HG02610 (cell line): ENCODE results near the gene LUZP2.
A peak's percentile ranks its signal among the peaks of the same experiment; 100 is the strongest.

Experiments
- ATAC-seq: cut with Tn5 transposase; IDR thresholded peaks from one replicate; pipeline ENCODE4 v1.9.1; 2021; ENCODE audit warnings: mild to moderate bottlenecking, moderate library complexity; ENCODE audit not compliant: unreplicated experiment

LUZP2 gene

GRCh38 chr11:25065746-25066145 is 568.9 kb downstream of the LUZP2 start:
- ATAC-seq = peak; percentile 68

DNA sequence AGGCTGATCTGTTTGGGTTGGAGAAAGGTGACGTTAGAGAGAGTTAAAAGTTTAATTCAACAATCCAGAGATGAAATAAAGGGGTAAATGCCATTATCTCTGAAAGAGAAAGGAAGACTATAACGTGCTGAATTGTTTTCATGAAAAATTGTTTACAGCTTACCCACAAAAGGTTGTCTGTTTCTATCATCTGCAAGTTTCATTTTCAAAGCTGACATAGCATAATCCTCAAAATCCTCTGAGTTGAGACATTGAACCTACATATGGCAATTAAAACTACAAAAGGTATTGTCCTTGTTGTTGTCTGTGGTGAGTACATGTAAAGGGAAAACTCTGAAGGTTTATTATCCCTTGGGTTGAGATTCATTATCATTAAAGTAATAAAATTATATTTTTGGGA is 569.9 kb downstream of the LUZP2 start:
- ATAC-seq = no peak

DNA sequence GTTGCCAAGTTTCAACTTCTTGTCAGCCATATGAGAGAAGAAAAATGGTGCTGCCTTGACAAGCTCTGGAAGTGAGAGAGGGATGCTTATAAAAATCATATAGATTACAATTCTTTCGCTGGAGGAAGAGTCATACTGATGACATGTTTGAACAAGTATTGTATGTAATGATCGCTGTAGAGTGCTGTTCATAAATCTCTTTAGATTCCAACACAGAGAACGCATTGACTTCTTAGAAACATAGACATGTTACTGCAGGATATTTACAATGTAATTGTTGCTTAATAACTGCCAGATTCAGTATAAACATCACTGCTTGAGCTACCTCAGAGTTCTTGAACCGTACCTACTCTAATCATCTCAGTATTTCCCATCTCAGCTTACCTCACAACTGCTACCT is 571.6 kb downstream of the LUZP2 start:
- no peak for ATAC-seq

DNA sequence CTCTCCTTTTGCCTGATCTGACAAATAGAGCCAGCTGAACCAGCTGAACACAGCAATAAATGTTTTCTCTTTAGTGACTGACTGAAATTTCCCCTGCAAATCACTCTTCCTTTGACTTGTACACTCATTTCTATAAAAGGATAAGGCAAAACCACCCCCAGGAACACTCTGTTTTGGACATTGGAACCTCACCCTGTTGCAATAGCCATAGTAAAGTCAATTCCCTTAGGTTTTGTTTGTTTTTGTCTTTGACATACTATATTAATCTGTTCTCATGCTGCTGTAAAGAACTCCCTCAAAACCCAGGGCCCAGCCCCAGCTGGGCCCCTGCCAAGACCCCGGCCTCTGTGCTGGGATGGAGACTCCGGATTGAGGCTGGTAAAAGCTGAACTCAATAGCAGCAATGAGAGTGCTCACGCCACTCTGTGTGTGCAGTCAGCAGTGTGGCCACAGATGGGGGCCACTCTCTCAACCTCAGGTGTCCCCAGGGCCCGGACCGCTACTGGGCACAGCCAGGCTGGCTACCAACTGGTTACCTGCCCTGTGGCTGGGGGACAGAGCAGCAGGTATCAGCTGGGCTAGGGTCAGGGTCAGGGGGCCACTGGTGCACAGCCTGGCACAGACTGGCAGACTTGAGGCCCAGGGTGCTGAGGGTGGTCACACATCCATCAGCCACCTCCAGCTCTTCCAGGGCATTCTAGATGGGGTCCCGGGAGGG is 597.4 kb downstream of the LUZP2 start:
- ATAC-seq = no peak

DNA sequence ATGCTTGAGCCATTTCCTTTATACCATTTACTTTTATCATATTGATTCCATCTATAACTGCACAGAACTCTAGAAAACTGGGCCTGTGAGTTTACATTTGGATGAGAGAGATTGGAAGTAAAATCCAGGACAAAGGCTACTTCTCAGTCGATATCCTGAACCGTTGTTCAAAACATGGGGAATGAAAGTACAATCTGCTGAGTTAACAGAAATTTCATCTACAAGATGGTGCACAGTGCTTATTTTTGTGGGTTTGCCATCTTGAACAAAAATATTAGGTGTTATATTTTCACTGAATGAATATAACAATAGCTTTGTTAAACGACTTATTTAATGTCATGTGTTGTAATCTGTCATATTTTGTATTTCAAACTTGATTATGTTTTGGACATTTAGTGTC is 622.6 kb downstream of the LUZP2 start:
- ATAC-seq = no peak
